ENCODE results near the gene SNX15. TPM values are rescaled to one million over a fixed set of nuclear protein-coding genes. Genes with fewer than 3 reads are reported as not detected.

Gene SNX15
- total RNA-seq, 1 donor from 2014 or later = 39.4 TPM

DNA sequence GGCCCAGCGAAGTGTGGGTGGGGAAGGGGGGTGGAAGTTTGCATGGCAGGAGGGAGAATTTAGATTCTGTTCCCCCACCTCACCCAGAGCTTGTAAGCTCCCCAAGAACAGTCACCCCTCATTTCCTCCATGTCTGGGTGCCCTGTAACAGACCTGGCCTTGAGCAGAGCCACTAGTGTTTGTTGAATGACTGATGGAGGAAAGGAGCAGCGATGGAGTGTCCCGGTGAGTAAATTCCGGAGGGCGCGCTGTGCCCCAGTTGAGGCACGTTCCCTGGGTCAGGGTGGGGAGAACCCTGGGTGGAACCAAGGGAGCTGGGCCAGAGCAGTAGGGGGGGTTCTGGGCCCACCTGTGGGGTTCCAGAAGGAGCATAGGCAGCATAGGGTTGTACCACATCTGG, 30.3 kb downstream of the SNX15 start:
- DNase-seq (ENCODE audit: low spot score) = no peak

DNA sequence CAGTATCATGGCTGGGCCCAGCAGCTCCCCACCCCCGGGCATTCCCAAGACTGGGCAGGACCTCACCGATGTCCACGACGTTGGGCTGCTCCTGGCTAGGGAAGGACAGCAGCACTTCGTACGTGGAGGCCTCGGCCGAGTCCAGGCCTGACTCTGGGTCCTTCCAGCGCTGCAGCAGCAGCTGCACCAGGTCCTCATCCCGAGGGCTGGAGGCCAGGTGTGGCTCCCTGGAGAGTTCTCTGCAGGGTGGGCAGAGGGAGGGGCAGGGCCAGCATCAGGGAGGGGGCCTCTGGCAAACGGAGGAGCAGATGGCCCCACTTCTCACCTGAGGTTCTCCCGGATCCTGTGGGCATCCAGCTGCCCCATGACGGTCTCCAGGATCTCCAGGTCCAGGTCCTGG, 30.8 kb downstream of the SNX15 start:
- DNase-seq (ENCODE audit: low spot score) = no peak

DNA sequence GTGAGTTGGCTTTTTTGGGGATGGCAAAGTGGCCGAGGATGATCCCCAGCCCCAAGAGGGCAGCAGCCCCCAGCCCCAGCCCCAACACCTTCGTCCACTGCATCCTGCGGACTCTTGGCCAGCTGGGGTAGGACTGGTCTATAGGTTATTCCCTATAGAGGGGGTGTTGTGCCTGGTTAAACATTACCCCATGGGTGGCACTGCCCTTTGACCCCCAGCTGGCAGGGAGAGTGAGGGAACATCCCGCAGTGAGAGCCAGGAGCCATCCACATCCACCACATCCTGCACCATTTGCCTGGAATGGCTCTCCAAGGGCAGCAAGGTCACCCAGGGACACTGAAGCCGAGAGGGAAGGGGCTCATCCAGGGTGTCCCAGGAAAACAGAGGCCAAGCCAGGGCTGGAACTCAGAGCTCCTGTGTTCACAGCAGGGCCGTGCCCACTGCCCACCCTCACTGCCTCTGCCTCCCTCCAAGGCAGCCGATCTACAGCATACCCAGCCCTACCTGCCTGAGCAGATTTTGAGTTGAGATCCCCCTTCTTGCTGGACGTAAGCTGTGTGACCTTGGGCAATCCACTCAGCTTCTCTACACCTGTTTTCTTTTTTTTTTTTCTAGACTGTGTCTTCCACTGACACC, 31.3 kb downstream of the SNX15 start, which contains the start of gene NAALADL1:
TSS of gene NAALADL1 (minus strand) at position 135 of the 636 bp plus-strand sequence. CDS start at position 103, 32 bp downstream.
- DNase-seq (ENCODE audit: low spot score) = no peak

DNA sequence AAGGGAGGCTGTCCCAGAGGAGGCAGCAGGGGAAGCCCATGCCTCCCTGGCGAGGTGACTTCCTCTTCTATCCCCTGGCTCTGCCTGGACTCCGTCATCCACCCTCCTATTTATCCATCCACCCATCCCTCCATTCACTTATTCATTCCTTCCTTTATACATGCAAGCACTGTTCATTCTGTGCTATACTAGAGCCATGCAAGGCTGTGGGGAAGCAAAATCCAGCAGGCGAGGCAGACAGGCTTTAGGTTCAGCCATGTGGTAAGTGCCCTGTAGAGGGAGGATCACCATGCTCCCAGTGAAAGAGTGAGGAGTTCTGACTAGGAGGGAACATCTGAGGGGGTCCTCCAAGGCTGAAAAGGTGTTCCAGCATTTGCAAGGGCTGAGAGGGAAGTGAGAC, 32.3 kb downstream of the SNX15 start:
- no peak for DNase-seq (ENCODE audit: low spot score)

DNA sequence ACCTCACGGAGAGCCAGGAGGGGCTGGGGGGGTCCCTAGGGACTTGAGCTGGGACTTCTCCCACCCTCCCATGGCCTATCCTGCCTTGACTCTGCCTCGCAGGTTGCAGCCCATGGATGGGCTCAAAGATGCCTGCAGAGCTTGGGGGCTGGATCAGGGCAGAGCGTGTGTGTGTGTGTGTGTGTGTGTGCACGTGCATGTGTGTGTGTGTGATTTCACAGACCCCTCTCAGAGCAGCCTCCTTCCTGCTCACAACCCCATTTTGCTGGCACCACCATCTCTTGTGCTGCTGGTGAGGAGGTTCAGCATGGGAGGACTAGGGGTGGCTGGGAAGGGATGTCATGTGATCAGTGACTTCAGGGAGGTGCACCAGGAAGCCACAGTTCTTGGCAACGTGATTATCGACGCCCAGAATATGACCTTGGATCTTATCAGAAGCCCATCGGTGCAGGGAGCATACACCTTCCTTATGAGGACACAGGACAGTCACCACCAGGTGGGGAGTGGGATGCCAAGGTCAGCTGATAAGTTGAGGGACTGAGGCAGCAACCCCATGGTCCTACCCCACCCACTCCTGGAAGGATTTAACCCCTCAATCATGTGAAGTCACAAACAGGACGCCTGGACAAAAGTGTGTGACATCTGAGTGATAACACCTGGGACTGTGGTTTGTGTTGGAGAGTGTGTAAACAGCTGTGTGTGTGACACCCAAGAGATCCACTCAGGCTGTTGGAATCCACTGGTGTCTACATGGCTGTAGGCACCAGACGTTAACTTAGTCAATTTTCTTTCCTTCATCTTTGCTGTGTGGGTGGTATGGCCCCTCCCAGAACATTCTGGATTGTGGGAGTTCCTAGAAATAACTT, 33.0 kb downstream of the SNX15 start:
- no peak for DNase-seq (ENCODE audit: low spot score)

DNA sequence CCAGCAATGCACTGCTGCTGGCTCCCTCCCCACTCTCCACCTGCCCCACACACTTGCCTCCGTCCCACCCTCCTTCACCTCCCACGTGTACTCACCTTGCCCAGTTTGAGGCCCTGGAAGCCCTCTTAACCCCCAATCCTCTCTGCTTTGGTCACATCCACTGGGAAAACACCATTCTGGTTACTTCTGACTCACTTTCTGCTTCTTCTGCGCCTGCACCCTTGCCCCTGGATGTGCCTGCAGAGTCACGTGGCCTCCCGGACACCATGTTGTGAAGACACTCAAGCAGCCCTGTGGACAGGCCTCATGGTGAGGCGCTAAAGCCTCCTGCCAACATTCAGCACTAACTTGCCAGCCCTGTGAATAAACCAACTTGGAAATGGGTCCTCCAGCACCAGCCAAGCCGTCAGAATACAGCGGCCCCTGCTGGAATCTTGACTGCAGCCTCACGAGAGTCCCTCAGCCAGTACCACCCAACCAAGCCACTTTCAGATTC, 33.7 kb downstream of the SNX15 start:
- DNase-seq (ENCODE audit: low spot score) = no peak

DNA sequence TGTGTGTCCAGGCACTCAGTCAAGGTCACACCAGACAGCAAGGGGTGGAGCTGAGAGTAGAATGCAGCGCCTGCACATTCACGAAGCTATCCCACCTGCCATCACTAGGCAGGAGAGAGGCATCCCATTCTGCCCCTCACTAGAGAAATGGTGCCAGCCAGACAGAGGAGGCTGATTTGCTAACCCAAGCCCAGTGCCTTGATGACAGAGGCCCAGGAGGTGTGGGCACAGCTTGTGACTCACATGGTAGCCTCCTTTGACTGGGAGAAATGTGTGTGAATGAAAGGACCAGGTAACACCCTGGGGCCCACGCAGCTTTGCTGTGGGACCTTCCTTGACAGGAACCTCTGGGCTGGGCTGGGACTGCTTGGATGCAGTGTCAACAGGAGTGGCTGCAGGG, 36.3 kb downstream of the SNX15 start:
- no peak for DNase-seq (ENCODE audit: low spot score)

DNA sequence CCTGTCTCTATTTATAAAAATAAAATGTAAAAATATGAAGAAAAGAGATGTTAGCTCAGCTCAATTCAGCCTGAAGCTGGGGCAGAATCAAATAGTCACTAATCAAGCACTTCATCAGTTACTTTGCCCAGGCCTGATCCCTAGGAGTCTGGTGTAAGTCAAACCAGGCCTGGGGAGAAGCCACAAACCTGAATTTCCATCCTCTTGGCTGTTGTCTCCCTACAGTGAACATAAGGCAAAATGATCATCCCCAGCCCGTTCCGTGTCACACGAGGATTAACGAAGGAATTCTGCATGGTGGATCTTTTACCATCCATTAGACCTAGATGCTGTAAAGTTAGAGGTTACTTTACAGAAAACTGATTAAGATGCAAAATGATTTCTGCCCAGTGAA, 37.6 kb downstream of the SNX15 start:
- no peak for DNase-seq (ENCODE audit: low spot score)

DNA sequence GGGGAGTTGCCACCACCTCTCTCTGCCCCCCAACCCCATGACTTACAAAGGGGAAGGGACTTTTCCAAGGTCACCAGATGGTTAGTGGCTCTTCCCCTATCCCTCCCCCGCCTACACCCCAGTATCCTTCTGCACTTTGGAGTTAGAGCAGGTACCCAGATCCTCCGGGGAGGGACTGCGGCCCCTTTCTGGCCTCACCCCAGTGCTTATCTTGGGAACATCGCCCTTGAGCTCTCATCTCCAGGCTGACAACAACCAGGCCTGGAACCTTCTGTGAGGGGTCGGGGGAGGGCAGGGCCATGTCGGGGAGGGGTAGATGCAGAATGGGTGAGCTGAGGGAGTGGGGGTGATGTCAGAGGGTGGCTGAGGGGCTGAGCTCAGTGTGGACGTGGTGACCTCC, 38.6 kb downstream of the SNX15 start:
- DNase-seq (ENCODE audit: low spot score) = no peak

DNA sequence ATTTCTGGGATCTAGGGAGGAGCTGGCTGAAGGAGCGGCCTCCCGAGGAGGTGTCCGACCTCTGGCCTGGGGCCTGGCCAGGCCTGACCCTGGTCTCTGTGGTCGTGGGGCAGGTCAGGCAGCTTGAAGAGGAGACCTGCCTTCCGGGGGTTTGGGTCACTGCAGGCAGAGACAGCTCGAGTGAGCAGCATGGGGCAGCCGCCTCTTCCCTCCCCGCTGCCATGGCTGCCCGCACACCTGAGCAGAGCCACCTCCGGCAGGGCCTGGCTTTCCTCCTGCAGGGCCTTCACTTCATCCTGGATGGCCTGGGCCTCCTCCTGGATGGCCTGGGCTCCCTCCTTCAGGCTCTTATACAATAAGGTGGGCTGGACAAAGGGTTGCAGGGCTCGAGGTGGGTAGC, 39.1 kb downstream of the SNX15 start:
- DNase-seq (ENCODE audit: low spot score) = no peak

DNA sequence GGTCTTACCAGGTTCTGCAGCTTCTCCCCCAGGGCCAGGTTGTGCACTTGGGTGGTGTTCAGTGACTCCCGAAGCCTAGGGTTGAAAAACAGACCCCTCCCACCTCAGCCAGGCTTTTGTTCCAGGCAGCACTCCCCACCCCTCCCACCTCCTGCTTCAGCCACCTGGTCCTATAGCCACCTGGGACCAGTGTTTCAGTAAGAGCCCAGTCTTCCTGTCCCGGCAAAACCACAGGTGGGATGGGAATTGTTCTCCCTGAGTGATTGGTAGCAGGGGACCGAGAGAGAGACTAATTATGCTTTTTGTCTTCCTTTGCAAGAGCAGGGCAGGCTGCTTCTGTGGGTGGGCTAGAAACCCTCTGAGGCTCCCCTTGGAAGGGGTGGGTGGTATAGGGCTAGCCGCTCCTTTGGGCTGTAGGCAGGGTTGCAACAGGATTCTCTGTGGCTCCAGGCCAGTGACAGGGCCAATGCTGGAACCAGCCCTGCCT, 39.6 kb downstream of the SNX15 start:
- DNase-seq (ENCODE audit: low spot score) = no peak

DNA sequence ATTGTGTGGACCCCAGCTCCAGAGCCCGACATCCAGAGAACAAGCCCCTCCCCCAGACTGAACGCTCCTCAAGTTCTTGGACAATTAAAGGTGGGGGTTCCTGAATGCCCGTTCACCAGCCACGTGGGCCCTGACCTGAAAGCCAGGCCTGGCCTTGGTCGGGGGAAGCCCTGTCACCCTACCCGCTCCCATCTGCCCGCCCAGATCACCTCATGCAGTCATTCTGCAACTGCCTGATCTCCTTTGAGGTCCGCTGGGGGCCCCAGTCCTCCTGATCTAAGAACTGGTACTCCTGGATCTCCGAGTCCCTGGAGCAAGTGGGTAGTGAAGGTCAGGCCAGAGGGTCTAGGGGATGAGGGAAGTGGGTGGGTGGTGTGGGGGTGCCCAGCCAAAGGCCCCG, 40.2 kb downstream of the SNX15 start:
- no peak for DNase-seq (ENCODE audit: low spot score)

DNA sequence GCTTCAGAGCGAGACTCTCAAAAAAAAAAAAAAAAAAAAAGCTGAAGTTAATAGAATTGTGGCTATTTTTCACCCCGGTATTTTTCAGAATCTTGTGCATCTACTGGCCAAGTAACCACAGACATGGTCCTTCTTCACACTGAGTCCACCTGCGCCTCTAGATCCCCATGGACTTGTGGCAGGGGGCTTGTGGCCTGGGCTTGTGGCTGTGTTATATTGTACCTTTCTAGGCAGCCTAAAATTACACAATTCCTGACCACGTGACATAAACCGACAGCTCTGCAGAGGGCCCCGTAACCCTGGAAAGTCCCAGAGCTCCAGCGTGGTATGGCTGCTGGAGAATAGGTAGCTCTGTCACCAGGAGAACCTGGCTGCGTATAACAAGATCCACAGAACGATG, 42.0 kb downstream of the SNX15 start:
- DNase-seq (ENCODE audit: low spot score) = no peak

DNA sequence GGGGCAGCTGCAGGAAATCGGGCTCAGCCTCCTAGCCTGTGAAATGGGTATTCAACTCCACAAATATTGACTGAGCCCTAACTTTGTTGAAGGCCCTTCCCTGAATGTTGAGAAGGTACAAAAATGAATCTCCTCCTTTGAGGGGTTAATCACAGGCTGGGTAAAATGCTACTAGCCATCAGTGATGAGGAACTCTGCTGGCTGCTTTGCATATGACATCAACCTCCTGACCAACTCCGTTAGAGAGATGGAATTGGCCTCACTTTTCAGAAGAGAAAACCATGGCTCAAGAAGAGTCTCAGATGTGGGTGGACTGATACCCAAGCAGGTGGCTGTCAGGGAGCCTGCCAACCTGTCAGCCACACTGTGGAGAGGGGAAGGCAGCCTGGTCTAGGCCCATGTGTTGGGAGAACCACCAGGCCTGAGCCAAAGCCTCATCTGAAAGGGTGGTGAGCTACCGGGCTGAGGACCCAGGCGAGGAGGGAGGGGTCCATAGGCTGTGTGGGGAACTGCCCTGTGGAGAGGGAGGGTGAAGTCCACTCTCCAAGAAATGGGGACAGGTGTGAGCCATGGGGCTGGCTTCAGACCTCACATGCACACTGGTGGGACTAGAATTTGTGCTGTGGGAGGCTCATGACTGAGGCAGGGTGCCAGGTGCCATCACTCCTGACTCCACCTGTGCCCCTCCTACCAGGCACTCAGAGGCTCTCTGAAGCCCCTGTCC, 44.8 kb downstream of the SNX15 start:
- DNase-seq (ENCODE audit: low spot score) = no peak

DNA sequence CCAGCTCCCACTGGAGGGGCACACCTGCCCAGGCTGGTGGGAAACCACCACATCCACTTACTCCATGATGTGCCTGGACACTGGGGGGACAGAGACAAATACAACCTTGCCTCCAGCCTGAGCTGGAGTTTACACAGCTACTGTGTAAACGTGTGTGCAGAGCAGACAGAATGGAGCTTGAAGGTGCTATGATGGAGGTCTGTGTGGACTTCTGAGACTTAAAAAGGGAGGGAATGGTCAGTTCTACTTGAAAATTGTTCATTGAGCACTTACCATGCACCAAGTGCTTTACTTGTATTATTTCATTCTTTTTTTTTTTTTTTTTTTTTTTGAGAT, 45.4 kb downstream of the SNX15 start:
- no peak for DNase-seq (ENCODE audit: low spot score)

DNA sequence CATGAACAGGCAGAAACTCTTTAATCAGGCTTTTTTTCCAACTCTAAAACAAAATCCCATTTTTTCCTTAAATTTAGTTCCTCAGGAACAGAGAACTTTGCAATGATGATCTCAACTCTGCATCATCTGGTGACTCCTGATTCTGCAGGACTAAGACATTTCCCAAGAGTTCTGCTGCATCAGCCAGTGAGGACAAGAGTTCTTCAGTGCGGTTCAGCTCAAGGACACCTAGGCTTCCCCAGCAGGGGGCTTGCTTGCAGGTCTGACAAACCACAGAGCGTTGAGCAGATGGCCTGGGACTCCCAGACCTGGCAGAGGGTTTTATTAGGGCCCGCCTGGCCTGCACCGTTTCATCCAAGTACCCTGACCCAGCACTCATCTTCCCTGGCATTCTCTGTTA, 50.2 kb downstream of the SNX15 start:
- no peak for DNase-seq (ENCODE audit: low spot score)

DNA sequence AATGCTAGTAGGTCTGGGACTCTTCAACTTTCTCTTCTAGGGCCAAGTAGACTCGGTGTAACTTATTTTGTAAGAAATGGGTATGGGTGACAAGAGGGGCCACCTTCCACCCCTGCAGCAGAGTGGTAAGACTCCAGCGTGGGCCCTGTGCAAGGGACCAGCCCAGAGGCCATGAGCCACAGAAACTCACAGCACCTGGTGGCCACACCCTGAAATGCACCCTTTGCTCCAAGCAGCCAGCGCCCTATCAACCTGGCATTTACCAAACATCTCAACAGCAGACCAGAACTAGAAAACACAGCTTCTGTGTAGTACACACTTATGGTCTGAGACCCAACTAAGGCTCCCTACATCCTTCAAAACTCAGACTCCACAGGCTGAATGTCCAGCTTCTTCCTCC, 50.9 kb downstream of the SNX15 start:
- DNase-seq (ENCODE audit: low spot score) = peak; percentile 52

DNA sequence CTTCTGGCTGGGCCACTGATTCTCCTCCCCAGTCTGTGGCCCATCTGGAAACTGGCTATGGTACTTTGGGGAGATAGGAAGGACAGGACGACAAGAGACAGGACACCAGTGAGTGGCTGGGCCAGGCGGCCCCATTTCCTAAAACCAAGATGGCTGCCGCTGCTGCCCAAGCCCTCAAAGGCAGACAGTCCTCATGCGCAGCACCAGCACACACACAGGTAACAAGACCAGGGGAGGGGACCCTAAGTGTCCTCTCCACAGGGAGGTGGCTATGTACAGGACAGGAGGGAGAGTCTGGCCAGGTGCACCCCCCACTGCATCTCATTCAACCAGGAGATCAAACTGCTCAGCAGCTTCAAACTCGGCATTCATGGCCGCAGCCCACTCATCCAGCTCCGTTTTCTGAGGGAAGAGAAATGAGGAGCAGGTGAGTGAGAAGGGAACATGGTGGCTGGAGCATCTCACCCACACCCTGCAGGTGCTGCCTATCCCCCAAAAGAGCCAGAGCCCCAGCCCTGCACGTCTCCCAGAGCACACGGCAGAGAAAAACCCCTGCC, 51.6 kb downstream of the SNX15 start:
- DNase-seq (ENCODE audit: low spot score) = no peak

DNA sequence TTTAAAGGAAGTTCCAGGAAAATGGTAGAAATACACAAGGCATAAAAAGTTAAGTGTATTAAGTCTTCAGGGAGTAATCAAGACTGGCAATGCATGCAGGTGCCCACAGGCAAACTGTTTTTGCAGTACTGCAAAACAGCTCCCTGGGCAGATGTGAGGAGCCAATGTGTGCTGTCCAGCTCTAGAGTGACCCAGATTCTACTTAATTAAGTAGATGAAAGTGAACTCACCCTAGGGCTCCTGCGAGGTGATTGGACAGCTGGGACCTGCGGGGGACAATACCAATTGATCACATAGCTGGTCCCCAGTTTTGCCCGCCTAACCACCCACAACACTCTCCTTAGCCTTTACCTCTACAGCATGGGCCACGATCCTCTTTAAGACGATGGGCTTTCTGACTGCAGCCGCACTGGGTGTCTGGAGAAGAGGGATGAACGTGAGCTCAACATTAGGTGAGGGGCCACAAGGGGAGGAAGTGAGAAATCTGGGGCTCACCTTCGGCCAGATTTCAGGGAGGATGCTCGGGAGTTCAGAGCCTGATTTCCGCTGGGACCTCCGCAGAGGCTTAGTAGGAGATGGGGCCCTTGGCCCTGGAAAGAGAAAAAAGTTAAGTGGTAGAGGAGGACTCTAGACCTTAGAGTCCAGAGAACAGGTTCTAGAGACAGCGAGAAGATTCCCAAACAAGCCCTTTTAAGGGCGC, 56.0 kb downstream of the SNX15 start:
- no peak for DNase-seq (ENCODE audit: low spot score)

DNA sequence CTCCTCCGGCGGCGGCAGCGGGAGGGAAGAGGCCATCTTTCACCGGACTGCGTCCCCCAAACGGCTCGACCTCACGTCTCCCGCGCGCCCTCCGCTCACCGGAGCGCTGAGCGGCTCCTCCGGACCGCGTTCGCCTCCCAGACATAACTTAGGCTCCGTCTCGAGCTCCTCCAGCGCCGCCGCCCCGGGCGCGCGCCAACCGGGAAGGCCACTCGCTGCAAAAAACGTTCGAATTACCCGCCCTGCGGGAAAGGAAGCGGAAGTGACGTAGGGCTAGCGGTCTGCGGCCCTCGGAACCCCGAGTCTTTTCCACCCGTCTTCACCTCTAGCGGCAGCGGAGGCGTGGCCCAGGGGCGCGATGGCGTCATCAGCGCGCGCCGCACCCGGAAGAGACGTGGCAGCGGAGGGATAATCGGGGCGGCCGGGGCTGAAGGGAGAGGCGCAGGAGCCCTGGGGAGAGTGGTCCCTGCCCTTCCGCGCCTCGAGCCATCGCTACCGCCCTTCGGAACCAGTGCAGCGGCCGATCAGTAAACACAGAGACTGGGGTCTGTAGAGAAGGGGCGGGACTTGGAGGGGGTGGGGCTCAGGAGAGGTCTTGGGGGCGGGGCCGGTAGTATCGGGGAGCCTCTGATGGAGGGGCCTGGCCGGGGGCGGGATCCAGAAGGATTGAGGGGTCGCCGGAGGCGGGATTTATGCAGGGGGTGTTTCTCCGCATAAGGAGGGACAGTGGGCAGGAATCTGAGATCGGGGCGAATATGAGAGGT, 56.8 kb downstream of the SNX15 start, which contains the start of the genes CDCA5 and ZFPL1:
TSS of gene CDCA5 (minus strand) at position 207 of the 764 bp plus-strand sequence. CDS start at position 145, 62 bp downstream.
TSS of gene ZFPL1 (plus strand) at position 389 of the 764 bp plus-strand sequence. CDS start 477 bp downstream, outside the sequence.
- peak; percentile 97 for DNase-seq (ENCODE audit: low spot score)
